HEK293 (cell line): ENCODE measurements around the gene CABP4.

Experiments
- ATF2 ChIP-seq: fragments of 450-650 bp; formaldehyde crosslinking; IDR thresholded peaks from 2 replicates; pipeline ENCODE4 v1.5.1; 2016; ENCODE audit warnings: missing biosample characterization, missing genetic modification characterization, low read depth
- CTCF ChIP-seq: fragments of 450-650 bp; formaldehyde crosslinking; IDR thresholded peaks from 2 replicates; pipeline ENCODE4 v1.5.1; 2016; ENCODE audit warnings: missing biosample characterization, missing genetic modification characterization
- ELK4 ChIP-seq: IDR thresholded peaks from 2 replicates; pipeline ENCODE4 v1.6.1; 2011; ENCODE audit warnings: mild to moderate bottlenecking, low read depth, low read length, borderline replicate concordance
- KLF16 ChIP-seq: fragments of 450-650 bp; formaldehyde crosslinking; IDR thresholded peaks from 2 replicates; pipeline ENCODE4 v1.5.1; 2017; ENCODE audit warnings: missing biosample characterization, missing genetic modification characterization
- RBAK ChIP-seq: fragments of 450-650 bp; formaldehyde crosslinking; IDR thresholded peaks from 2 replicates; pipeline ENCODE4 v1.5.1; 2016; ENCODE audit warnings: missing biosample characterization, missing genetic modification characterization
- YY1 ChIP-seq: fragments of 450-650 bp; formaldehyde crosslinking; IDR thresholded peaks from 2 replicates; pipeline ENCODE4 v1.5.1; 2018; ENCODE audit warnings: missing biosample characterization, missing genetic modification characterization
- ZNF747 ChIP-seq: fragments of 450-650 bp; formaldehyde crosslinking; IDR thresholded peaks from 2 replicates; pipeline ENCODE4 v1.5.1; 2016; ENCODE audit warnings: missing biosample characterization, missing genetic modification characterization
- ZNF792 ChIP-seq: fragments of 450-650 bp; formaldehyde crosslinking; IDR thresholded peaks from 2 replicates; pipeline ENCODE4 v1.5.1; 2016; ENCODE audit warnings: missing biosample characterization, missing genetic modification characterization
- TF ChIP-seq, protein P1 (sequence below): fragments of 450-650 bp; formaldehyde crosslinking; IDR thresholded peaks from 2 replicates; pipeline ENCODE4 v1.5.1; 2016; ENCODE audit warnings: missing biosample characterization, missing genetic modification characterization

DNA sequence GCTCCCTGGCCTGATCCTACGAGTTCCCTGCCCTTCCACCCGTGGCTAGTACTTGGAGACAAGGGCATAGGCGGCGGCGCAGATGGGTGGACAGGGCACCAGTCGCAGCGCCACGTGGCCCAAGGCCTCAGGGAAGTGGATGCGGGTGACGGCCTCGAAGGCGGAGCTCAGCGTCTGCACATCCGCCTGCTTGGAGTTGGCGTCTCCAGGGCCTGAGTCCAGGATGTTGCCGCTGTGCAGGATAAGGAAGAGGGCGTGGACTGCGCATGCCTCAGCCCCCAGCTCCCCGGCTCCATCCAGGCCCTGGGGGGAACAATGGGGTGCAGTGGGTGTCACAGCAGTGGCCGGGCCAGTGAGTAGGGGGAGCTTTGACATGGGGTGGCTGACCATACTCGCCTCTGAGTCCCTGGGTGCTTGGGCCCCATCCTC, 43.4 kb downstream of the CABP4 start:
- TF ChIP-seq RBAK (tag by site-specific recombination): no peak
- no peak for TF ChIP-seq ELK4
- TF ChIP-seq, protein P1, sequence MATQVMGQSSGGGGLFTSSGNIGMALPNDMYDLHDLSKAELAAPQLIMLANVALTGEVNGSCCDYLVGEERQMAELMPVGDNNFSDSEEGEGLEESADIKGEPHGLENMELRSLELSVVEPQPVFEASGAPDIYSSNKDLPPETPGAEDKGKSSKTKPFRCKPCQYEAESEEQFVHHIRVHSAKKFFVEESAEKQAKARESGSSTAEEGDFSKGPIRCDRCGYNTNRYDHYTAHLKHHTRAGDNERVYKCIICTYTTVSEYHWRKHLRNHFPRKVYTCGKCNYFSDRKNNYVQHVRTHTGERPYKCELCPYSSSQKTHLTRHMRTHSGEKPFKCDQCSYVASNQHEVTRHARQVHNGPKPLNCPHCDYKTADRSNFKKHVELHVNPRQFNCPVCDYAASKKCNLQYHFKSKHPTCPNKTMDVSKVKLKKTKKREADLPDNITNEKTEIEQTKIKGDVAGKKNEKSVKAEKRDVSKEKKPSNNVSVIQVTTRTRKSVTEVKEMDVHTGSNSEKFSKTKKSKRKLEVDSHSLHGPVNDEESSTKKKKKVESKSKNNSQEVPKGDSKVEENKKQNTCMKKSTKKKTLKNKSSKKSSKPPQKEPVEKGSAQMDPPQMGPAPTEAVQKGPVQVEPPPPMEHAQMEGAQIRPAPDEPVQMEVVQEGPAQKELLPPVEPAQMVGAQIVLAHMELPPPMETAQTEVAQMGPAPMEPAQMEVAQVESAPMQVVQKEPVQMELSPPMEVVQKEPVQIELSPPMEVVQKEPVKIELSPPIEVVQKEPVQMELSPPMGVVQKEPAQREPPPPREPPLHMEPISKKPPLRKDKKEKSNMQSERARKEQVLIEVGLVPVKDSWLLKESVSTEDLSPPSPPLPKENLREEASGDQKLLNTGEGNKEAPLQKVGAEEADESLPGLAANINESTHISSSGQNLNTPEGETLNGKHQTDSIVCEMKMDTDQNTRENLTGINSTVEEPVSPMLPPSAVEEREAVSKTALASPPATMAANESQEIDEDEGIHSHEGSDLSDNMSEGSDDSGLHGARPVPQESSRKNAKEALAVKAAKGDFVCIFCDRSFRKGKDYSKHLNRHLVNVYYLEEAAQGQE (tag by site-specific recombination): no peak
- TF ChIP-seq ZNF792: no peak
- no peak for TF ChIP-seq YY1 (tag by site-specific recombination)
- TF ChIP-seq ATF2 (tag by site-specific recombination): no peak
- no peak for TF ChIP-seq CTCF
- no peak for TF ChIP-seq KLF16
- no peak for TF ChIP-seq ZNF747 (tag by site-specific recombination)
